Upper lobe of right lung (tissue), 1 donor: Measurements from ENCODE around the gene GOLGA8K. TPM values are rescaled to one million over a fixed set of nuclear protein-coding genes. Genes with fewer than 3 reads are reported as not detected.
"Not testable (repeated sequence)": the region's sequence is repeated elsewhere in the genome, so short reads cannot be mapped to it uniquely, and the experiment has no call there.

Experiments used
- ATAC-seq: fragments of 200-7000 bp; cut with Tn5 transposase; one replicate; pipeline ENCODE4 v1.9.1; 2020; ENCODE audit warnings: mild to moderate bottlenecking, moderate library complexity
- DNase-seq: peaks from one replicate; pipeline ENCODE4 v3.0.0-alpha.2; 2020
- H3K27ac ChIP-seq: fragments of 200-600 bp; one replicate; pipeline ENCODE4 v1.8.0; 2022
- H3K27me3 ChIP-seq: fragments of 200-600 bp; one replicate; pipeline ENCODE4 v1.8.0; 2022; ENCODE audit warnings: mild to moderate bottlenecking
- H3K36me3 ChIP-seq: fragments of 200-600 bp; one replicate; pipeline ENCODE4 v1.8.0; 2022
- H3K4me1 ChIP-seq: fragments of 200-600 bp; one replicate; pipeline ENCODE4 v1.8.0; 2022
- H3K4me3 ChIP-seq: fragments of 200-600 bp; one replicate; pipeline ENCODE4 v1.8.0; 2022; ENCODE audit warnings: mild to moderate bottlenecking
- H3K9me3 ChIP-seq: fragments of 200-600 bp; one replicate; pipeline ENCODE4 v1.8.0; 2022
- intact Hi-C: fragments of 100-400 bp; cut with DNase I; formaldehyde crosslinking; loops from one replicate; pipeline ENCODE4 v1.11.0; 2022
- long read RNA-seq: library from polyadenylated mRNA; unstranded; transcript quantifications from one replicate; pipeline ENCODE4 v2.0.0, GENCODE V29; 2021
- total RNA-seq: library from RNA; stranded (reverse); fragmentation: NEBNext Ultra II Directional; extraction: Animal tissue kit (Norgen Biotek cat#: 25700); gene quantifications from one replicate; pipeline ENCODE4 v1.2.1, GENCODE V29; 2021
- TF ChIP-seq, protein P1 (sequence below): fragments of 200-600 bp; IDR thresholded peaks from one replicate; pipeline ENCODE4 v1.8.0; 2022; ENCODE audit warnings: antibody characterized with exemption
- donor health status: DM: no; HTN: yes; CAD: no; lungs with severe emphysema.

Gene GOLGA8K, protein sequence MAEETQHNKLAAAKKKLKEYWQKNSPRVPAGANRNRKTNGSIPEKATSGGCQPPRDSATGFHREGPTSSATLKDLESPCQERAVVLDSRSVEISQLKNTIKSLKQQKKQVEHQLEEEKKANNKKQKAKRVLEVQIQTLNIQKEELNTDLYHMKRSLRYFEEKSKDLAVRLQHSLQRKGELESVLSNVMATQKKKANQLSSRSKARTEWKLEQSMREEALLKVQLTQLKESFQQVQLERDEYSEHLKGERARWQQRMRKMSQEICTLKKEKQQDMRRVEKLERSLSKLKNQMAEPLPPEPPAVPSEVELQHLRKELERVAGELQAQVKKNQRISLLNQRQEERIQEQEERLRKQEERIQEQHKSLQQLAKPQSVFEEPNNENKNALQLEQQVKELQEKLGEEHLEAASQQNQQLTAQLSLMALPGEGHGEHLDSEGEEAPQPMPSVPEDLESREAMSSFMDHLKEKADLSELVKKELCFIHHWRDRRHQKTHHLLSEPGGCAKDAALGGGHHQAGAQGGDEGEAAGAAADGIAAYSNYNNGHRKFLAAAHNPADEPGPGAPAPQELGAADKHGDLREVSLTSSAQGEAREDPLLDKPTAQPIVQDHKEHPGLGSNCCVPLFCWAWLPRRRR
- total RNA-seq: 2.1 TPM
- long read RNA-seq: 0 reads

DNA sequence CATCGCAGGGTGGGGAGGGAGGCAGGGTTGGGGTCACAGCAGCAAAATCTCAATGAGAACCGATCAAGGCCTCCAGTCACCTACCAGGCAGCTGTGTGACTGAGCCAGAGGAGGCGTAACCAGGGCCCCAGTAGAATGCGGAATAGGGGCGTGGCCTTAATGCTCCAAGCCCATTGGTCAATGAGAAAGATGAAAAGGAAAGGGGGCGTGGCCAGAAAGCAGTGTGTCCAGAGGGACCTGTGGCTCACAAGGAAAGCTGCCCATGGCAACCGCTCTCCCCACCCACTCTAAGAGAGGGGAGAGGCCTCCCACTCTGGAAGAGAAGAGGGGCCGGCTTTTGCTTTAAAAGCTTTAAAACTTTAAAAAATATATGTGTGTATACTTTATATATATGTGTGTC, at the start of gene GOLGA8K:
TSS of gene GOLGA8K (minus strand) at position 101 of the 400 bp plus-strand sequence. CDS start at position 3, 98 bp downstream.
- intact Hi-C loops, H3K27ac ChIP-seq, H3K27me3 ChIP-seq, H3K4me3 ChIP-seq, H3K4me1 ChIP-seq, DNase-seq, H3K9me3 ChIP-seq, H3K36me3 ChIP-seq, ATAC-seq: not testable (repeated sequence)

DNA sequence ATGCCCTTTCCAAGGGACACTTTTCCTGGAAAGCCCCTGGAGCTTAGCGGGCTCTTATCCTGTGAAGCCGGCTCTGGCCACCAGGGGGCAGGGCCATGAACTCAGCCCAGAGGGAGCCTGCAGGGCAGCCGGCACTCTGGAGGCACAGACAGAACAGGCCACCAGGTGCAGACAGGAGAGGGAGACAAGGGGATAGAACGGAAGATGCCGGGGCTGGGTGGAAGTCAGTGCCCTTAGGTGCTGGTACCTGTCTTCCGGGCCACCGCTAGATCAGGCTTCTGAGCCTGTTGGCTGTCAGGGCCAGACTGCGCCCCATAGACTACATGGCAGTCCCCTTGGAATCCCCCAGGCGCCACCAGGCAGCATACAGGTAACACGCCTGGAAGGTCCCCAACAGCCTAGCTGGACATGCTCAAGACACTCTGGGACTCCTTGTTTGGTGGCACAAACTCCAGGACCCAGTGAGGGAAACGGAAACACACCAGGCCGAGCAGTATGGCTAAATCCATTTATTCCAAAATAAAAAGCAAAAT, 37.4 kb upstream of the GOLGA8K start:
- H3K4me3 ChIP-seq, DNase-seq, H3K9me3 ChIP-seq, H3K27ac ChIP-seq, H3K4me1 ChIP-seq, intact Hi-C loops, H3K27me3 ChIP-seq, H3K36me3 ChIP-seq: not testable (repeated sequence)
- peak; percentile 75 for ATAC-seq

DNA sequence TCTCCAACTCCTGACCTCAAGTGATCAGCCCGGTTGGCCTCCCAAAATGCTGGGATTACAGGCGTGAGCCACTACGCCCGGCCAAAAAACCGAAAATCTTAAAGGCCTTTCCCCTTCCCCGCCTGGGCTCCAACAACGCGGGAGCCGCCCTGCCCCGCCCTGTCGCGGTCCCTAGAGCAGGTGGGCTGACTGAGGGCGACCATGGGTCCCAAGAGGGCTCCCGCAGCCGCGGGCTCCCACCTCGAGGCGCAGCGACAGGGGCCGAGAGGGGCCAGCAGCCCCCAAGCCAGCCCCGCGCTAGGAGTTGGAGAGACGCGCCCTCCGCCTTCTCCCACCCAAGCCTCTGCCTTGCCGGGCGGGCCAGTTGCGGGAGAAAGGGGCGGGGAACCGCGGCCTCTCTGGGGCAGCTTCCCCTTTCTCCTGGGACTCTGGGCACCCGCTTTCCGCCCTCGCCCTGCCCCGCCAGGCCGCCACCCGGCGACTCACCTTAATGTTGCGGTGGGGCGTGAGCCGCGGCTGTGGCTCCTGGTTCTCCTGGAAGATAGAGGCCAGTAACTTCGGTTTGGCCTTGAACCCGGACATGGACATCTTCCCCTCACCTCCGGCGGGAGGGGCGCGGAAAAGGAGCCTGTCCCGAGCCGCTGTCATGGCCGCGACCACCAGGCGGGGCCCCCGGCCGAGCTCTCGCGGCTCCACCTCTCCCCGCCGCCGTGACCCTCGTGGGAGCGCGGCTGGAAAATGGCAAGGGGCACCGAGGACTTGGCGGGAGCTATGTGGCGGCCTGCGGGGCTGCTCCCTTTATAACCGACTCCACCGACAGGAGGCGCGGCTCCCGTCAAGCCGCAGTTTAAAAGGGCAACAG, 31.2 kb upstream of the GOLGA8K start:
- H3K27me3 ChIP-seq, H3K27ac ChIP-seq, H3K4me1 ChIP-seq, H3K36me3 ChIP-seq, H3K4me3 ChIP-seq, intact Hi-C loops, DNase-seq, H3K9me3 ChIP-seq: not testable (repeated sequence)
- peak; percentile 94 for ATAC-seq

DNA sequence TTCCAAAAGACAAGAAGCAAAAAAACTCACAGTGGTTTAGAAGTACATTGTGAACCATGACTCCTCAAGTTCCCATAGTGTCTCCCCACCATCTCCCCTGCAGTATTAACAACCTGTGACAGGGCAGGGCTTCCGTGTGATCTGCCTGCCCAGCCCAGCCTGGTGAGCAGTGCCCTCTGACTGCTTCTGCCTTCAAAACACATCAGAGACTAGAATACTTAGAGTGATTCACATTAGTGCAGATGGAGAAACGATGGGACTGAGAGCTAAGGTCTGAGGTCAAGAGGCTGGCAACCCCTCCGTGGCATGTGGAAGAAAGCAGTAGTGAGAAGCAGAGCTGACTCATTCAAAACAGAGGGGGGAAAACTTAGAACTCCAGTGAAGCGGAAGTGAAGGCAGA, 24.5 kb upstream of the GOLGA8K start:
- ATAC-seq, intact Hi-C loops, H3K27me3 ChIP-seq, H3K36me3 ChIP-seq, DNase-seq, H3K4me1 ChIP-seq, H3K9me3 ChIP-seq, H3K27ac ChIP-seq, H3K4me3 ChIP-seq: not testable (repeated sequence)

DNA sequence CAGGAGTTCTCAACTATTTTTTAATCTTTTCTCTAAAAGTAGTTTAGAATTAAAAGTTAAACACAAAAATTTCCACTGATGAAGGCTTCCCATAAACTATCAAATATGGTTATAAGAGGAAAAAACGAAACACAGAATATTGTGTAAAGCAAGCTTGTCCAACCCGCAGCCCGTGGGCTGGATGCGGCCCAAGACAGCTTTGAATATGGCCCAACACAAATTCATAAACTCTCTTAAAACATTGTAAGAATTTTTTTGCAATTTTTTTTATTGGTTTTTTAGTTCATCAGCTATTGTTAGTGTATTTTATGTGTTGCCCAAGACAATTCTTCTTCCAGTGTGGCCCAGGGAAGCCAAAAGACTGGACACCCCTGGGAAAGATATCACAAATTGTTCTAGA, 23.4 kb upstream of the GOLGA8K start:
- H3K4me3 ChIP-seq, H3K9me3 ChIP-seq, H3K4me1 ChIP-seq, ATAC-seq, H3K27ac ChIP-seq, H3K27me3 ChIP-seq, DNase-seq, intact Hi-C loops, H3K36me3 ChIP-seq: not testable (repeated sequence)

DNA sequence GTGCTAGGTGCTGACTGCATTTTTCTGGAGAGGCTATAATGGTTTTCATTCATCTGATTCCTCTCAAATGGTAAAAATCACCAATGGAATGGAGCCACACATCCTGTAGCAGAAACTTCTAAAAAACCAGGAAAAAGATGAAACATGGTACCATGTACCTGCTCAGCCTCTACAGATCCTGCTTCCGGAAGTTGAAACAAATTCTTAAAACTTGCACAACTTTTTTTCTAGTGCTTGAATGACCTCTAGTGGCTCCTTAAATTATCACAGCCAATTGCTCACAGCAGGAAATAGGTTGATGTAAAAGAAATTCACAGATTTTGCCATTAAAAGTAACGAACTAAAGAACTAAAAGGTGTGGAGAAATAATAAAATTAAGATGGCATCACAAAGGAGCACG, 4.8 kb upstream of the GOLGA8K start:
- H3K27ac ChIP-seq, ATAC-seq, H3K36me3 ChIP-seq, H3K4me1 ChIP-seq, H3K27me3 ChIP-seq, DNase-seq, H3K9me3 ChIP-seq, intact Hi-C loops, H3K4me3 ChIP-seq: not testable (repeated sequence)
- TF ChIP-seq, protein P1, sequence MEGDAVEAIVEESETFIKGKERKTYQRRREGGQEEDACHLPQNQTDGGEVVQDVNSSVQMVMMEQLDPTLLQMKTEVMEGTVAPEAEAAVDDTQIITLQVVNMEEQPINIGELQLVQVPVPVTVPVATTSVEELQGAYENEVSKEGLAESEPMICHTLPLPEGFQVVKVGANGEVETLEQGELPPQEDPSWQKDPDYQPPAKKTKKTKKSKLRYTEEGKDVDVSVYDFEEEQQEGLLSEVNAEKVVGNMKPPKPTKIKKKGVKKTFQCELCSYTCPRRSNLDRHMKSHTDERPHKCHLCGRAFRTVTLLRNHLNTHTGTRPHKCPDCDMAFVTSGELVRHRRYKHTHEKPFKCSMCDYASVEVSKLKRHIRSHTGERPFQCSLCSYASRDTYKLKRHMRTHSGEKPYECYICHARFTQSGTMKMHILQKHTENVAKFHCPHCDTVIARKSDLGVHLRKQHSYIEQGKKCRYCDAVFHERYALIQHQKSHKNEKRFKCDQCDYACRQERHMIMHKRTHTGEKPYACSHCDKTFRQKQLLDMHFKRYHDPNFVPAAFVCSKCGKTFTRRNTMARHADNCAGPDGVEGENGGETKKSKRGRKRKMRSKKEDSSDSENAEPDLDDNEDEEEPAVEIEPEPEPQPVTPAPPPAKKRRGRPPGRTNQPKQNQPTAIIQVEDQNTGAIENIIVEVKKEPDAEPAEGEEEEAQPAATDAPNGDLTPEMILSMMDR: peak; percentile 34

DNA sequence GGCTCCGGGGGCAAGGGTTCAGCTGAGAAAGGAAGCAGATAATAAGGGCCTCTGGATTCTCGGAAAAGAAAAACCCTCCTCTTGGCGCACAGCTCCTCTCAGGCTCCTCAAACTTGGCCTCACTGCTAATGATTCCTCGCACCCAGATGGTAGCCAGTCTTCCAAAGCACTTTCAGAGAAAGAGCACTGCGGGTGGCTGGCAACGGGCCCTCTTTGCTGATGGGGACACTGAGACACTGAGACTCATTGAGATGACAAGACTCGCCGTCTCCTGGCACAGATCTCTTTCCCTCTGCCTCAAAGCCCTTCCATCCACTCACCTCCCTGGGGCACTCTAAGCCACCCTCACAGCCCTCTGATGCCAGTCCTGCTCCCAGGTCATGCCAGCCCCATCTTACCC, 6.6 kb downstream of the GOLGA8K start:
- intact Hi-C loops, H3K4me1 ChIP-seq: not testable (repeated sequence)

DNA sequence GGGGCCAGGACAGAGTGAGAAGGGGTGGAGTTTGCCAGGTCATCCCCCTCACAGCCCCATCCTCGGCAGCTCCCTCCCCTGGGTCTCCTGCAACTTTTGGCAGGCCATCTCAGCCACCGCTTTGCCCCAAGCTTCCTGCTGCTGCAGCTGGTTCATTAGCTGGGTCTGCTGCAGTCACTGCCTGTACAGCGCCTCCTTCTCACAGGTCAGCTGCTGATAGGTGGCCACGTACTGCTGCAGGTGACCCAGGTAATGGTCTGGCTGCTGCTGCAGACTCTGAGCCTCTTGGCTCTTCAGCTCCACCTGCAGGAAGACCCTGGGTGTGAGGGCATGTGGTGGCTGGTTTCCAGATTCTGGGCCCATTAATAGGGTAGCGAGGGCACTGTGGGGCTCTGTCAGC, 8.3 kb downstream of the GOLGA8K start:
- ATAC-seq, H3K27ac ChIP-seq, H3K27me3 ChIP-seq, DNase-seq, H3K4me3 ChIP-seq, H3K36me3 ChIP-seq, intact Hi-C loops, H3K4me1 ChIP-seq, H3K9me3 ChIP-seq: not testable (repeated sequence)

More for the DNA sequence above, 6.6 kb downstream of the GOLGA8K start:
- H3K27me3 ChIP-seq, H3K36me3 ChIP-seq, H3K4me3 ChIP-seq, H3K9me3 ChIP-seq, DNase-seq, ATAC-seq, H3K27ac ChIP-seq: not testable (repeated sequence)

DNA sequence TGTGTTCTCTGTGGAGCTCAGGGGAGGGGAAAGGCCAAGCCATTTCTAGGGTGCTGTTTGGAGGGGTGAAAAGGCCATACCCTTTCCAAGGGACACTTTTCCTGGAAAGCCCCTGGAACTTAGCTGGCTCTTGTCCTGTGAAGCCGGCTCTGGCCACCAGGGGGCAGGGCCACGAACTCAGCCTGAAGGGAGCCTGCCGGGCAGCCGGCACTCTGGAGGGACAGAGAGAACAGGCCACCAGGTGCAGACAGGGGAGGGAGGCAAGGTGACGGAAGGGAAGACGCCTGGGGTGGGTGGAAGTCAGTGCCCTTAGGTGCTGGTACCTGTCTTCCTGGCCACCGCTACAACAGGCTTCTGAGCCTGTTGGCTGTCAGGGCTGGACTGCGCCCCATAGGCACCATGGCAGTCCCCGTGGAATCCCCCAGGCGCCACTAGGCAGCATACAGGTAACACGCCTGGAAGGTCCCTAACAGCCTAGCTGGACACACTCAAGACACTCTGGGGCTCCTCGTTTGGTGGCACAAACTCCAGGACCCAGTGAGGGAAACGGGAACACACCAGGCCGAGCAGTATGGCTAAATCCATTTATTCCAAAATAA, 14.9 kb downstream of the GOLGA8K start:
- H3K4me1 ChIP-seq, H3K36me3 ChIP-seq, DNase-seq, H3K4me3 ChIP-seq, H3K27me3 ChIP-seq, H3K27ac ChIP-seq, H3K9me3 ChIP-seq, intact Hi-C loops: not testable (repeated sequence)
- peak; percentile 73 for ATAC-seq

DNA sequence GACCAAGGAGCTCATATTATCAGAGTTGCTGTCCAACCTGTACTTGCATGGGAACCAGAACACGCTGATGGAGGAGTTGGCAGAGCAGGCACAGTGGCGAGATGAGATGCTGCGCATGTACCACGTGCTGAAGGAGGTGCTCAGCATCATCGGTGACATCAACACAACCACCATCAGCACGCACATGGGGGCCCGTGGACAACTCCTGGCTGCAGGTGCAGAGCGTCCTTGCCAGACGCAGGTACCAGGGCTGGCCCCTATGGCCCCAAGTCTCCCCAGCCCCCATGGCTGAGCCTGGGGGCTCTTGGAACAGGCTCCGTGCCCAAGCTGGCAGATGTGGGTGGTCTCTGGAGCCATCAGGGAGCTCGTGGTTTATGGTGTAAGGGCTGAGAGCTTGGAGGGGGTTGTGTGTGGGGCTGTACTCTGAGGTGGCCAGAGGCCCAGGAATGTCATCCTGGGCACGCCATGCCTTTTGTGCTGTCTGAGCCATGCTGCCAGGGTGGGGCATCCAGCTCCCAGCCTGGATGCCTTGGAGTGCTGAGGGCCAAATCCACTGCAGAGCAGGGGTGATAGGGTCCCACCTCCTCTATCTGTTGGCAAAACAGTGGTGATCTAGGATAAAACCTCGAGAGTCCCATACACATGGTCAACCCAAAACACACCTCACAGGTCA, 17.1 kb downstream of the GOLGA8K start:
- ATAC-seq, H3K27me3 ChIP-seq, H3K9me3 ChIP-seq, H3K27ac ChIP-seq, DNase-seq, H3K36me3 ChIP-seq, H3K4me3 ChIP-seq, H3K4me1 ChIP-seq, intact Hi-C loops: not testable (repeated sequence)

DNA sequence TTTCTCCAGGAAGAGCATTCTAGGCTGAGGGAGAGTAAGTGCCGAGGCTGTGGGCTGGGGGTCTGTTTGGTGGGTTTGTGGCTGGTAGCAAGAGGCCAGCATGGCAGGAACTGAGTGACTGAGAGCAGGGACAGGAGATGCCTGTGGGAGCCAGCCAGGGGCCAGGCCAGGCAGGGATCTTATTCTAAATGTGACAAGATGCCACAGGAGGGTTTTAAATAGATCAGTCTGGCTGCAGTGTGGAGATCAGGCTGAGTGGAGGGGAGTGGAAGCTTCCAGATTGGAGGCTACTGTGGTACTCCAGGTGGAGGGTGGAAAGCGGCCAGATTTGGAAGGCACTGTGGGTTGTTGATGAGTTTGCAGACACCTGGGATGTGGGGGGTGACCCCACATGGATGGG, 28.9 kb downstream of the GOLGA8K start:
- H3K27ac ChIP-seq, H3K27me3 ChIP-seq, H3K9me3 ChIP-seq, H3K4me3 ChIP-seq, H3K4me1 ChIP-seq, DNase-seq, H3K36me3 ChIP-seq, ATAC-seq, intact Hi-C loops: not testable (repeated sequence)

DNA sequence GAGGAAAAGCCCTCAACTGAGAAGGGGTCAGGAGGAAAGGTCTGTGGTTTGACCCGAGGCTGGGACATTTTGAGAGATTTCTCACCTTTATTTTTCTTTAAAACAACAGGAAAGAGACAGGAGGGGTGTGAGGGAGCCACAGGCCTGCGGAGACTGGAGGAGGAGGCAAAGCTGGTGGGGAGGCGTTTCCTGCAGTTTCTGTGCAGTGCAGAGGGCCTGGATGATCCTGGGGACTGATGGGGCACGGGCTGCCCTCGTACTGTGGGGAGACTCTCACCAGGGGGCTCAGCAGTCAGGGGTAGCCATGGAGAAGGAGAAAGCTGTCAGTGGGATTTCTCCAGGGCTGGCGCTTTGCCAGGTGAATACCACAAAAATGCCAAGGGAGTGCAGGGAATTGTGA, 29.4 kb downstream of the GOLGA8K start:
- DNase-seq, H3K27me3 ChIP-seq, intact Hi-C loops: not testable (repeated sequence)

More for the DNA sequence above, 29.4 kb downstream of the GOLGA8K start:
- not testable (repeated sequence) for H3K27ac ChIP-seq, ATAC-seq, H3K36me3 ChIP-seq, H3K9me3 ChIP-seq, H3K4me3 ChIP-seq, H3K4me1 ChIP-seq
